ENCODE measurements around the gene NCAM2.

GRCh38 chr21:21439761-21440160, 441.6 kb downstream of the NCAM2 start:
- no peak for TF ChIP-seq POLR2AphosphoS5 (IDR thresholded peaks at IDR 0.05)
- TF ChIP-seq, protein P1, sequence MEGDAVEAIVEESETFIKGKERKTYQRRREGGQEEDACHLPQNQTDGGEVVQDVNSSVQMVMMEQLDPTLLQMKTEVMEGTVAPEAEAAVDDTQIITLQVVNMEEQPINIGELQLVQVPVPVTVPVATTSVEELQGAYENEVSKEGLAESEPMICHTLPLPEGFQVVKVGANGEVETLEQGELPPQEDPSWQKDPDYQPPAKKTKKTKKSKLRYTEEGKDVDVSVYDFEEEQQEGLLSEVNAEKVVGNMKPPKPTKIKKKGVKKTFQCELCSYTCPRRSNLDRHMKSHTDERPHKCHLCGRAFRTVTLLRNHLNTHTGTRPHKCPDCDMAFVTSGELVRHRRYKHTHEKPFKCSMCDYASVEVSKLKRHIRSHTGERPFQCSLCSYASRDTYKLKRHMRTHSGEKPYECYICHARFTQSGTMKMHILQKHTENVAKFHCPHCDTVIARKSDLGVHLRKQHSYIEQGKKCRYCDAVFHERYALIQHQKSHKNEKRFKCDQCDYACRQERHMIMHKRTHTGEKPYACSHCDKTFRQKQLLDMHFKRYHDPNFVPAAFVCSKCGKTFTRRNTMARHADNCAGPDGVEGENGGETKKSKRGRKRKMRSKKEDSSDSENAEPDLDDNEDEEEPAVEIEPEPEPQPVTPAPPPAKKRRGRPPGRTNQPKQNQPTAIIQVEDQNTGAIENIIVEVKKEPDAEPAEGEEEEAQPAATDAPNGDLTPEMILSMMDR (IDR thresholded peaks at IDR 0.05), result no peak

Data from esophagus muscularis mucosa (tissue), 3 donors.